ENCODE data around the gene CACNG4.
"Not testable (repeated sequence)": the region's sequence is repeated elsewhere in the genome, so short reads cannot be mapped to it uniquely, and the experiment has no call there.

The CACNG4 gene

GRCh38 chr17:67018471-67019434 lies 54.2 kb downstream of the CACNG4 start:
- no peak for DNase-seq

GRCh38 chr17:67019809-67020208 lies 55.3 kb downstream of the CACNG4 start:
- no peak for DNase-seq

- DNase-seq: no peak
Measured at GRCh38 chr17:67020293-67020766, 55.8 kb downstream of the CACNG4 start.

DNA sequence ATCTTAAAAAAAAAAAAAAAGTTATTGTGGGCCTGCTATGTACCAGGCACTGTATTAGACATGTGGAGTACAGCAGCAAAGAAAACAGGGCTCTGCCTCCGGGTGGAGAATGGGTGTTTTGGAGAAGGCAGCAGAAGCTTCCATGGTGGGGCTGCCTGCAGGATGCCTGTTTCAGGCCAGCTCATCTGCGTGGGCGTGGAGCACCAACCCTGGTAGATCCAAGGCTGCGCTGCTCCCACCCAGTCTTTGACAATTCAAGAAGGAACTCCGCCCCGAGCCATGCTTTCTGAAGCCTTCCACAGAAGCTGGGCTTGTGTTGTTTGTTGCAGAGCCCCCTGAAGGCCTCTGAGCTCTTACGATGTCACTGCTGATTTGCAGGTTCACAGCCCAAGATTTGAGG lies 56.7 kb downstream of the CACNG4 start:
- DNase-seq: peak; percentile 29

GRCh38 chr17:67021743-67022450 lies 57.4 kb downstream of the CACNG4 start:
- no peak for DNase-seq

GRCh38 chr17:67022451-67022810 lies 57.9 kb downstream of the CACNG4 start:
- no peak for DNase-seq

GRCh38 chr17:67024736-67025135 lies 60.2 kb downstream of the CACNG4 start:
- DNase-seq: no peak

GRCh38 chr17:67025216-67025792 lies 60.8 kb downstream of the CACNG4 start:
- DNase-seq: no peak

DNA sequence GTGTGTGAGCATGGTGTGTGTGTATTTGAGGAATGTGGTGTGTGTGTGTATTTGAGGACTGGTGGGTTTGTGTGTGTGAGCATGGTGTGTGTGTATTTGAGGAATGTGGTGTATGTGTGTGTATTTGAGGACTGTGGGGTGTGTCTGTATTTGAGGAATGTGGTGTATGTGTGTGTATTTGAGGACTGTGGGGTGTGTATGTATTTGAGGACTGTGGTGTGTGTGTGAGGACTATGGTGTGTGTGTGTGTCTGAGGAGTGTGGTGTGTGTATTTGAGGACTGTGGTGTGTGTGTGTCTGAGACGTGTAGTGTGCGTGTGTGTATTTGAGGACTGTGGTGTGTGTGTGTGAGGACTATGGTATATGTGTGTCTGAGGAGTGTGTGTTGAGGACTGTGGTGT lies 61.8 kb downstream of the CACNG4 start:
- DNase-seq: no peak

GRCh38 chr17:67027031-67027628 lies 62.6 kb downstream of the CACNG4 start:
- no peak for DNase-seq

GRCh38 chr17:67030641-67031040 lies 66.1 kb downstream of the CACNG4 start:
- DNase-seq: no peak

DNA sequence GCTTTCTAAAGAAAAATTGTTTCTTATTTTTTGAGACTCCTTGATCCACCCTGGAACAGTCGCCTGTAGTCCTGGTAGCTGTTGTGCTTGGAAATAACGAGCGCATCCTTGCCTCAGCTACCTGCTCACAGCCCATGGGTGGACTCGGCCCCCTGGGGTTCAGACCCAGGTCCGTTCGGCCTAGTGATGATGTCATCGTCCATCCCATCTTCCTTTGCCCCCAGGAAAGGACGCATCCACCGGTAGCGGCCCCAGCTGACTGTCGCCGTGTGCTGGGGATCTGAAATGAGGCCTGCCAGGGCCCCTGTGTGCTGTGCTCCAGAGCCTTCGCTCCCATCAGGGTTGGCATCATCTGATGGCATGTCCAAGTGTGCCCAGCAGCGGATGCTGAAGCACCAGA lies 67.9 kb downstream of the CACNG4 start:
- DNase-seq: no peak

- no peak for DNase-seq
Measured at GRCh38 chr17:67032985-67033384, 68.5 kb downstream of the CACNG4 start.

DNA sequence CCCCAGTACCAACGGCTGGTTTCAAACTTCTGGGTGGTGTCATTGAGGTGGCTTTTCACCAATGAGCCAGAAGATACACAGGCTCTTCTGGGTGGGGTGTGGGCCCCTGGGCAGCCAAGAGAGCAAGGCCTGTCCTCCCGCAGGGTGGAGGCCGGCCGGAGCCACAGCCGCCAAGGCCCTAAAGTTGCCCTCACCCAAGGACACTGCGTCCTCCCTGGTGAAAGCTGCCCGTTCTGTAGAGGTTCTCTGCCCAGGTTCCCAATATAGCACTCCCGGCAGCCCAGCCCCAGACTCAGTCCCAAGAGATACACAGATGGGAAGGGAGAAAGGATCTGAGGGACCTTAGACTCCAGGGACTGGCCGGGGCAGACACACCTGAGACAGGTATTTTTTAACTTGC lies 69.1 kb downstream of the CACNG4 start:
- no peak for DNase-seq

DNA sequence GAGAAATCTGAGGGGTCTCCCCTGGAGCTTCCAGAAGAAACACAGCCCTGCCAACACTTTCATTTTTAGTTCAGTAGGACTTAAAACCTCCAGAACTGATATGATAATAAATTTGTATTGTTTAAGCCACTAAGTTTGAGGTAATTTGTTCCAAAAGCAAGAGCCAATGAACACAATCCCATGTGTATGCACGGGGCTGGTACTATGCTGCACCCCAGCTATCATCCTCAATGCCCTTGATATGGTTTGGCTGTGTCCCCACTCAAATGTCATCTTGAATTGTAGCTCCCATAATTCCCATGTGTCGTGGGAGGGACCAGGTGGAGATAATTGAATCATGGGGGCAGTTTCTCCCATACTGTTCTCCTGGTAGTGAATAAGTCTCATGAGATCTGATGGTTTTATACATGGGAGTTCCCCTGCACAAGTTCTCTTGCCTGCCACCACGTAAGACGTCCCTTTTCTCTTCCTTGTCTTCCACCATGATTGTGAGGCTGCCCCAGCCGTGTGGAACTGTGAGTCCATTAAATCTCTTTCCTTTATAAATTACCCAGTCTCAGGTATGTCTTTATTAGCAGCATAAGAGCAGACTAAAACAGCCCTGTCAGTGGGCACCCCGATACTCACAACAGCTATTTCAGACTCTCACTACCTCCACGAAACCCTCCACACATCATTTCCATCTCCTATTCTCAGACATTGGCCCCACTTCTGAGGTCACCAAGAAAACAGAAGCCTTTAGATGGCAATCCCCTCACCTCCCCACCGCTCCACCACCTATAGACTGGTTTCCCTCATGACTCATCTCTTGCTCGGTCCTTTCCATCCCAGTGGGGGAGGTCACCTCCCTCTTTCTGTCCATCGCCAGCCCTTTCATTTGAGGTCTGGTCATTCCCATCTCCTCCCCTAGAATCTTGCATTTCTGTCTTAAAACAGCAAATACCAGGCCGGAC lies 70.9 kb downstream of the CACNG4 start:
- DNase-seq: peak; percentile 43

GRCh38 chr17:67038861-67039365 lies 74.4 kb downstream of the CACNG4 start:
- DNase-seq: no peak

DNA sequence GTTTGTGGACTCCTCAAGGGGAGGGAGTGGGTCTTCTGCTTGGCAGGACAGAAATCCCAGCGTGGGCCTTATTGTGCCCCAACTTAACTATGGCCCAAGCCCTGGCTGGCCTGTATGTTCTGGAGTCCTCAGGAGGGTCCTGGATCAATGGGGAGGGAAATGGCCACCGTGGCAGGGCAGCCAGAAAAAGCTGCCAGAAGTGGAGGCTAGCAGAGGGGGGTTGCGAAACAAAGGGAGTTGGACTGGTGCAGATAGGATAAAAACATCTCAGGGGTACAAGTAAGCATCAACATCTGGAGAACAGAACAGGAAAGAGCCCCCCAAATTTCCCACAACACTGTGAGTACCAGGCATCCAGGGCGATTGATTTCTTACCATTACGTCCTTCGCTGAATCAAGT lies 76.1 kb downstream of the CACNG4 start:
- DNase-seq: no peak

DNA sequence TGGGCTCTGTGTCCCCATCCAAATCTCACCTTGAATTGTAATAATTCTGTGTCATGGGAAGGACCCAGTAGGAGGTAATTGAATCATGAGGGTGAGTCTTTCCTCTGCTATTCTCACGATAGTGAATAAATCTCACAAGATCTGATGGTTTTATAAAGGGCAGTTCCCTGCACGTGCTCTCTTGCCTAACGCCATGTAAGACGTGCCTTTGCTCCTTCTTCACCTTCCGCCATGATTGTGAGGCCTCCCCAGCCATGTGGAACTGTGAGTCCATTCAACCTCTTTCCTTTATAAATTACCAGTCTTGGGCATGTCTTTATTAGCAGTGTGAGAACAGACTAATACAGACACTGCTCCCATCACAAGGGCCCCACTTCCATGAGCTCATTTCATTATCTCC lies 76.6 kb downstream of the CACNG4 start:
- not testable (repeated sequence) for DNase-seq

DNA sequence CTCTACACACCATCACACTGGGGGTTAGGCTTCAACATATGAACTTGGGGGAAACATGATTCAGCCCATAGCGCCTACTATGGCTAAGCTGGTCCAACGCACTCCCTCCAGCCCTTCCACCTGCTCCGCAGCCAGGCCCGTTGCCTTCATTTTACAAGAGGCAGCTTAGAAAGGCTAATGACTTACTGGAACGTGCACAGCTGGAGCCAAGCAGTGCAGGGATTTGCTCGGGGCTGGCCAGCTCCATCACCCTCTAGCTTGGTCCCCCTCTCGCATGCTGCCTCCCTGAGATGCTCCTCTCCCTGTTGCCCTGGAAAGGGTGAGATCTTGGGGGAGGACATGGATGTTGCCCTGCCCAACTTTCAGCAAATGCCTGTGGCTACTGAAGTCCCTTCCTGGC lies 77.0 kb downstream of the CACNG4 start:
- no peak for DNase-seq

GRCh38 chr17:67041941-67042899 lies 77.7 kb downstream of the CACNG4 start:
- no peak for DNase-seq

DNA sequence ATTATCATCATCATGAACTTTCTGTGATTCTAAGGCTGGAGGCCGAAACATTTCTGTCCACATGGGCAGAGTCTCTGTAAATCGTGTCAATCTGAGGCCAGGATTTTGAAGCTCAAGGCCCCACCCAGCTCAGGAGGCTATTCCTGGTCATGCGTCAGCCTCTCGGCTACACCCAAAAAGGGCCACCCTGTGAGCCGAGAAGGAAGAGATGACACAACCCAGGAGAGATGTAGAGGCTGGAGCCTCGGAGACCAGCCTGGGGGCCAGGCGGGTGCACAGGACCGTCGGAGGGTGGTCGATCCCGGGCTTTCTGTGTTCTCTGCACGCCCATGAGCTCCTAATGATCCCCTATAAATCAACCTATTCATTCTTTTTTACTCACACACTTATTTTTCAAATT lies 78.8 kb downstream of the CACNG4 start:
- DNase-seq: no peak

Data from stimulated activated CD8-positive, alpha-beta memory T cell treated with anti-CD3 and anti-CD28 coated beads, Interleukin-4, amount 100 ng/mL, for 48 hours (primary cell).